GM23248 (cell line): ENCODE measurements around the gene LPGAT1. TPM values are rescaled to one million over a fixed set of nuclear protein-coding genes. Genes with fewer than 3 reads are reported as not detected.

Source experiments
- DNase-seq: peaks from one replicate; pipeline ENCODE4 v3.0.0-alpha.2; 2015
- H2AFZ ChIP-seq: fragments of 200-600 bp; sonication (generic); 2 replicates; pipeline ENCODE4 v1.6.1; 2016; ENCODE audit warnings: antibody characterized with exemption
- H3F3A ChIP-seq: fragments of 200-600 bp; sonication (generic); 2 replicates; pipeline ENCODE4 v1.6.1; 2016; ENCODE audit warnings: mild to moderate bottlenecking, antibody characterized with exemption, mixed run types; ENCODE audit not compliant: insufficient read depth
- H3K27ac ChIP-seq: fragments of 200-600 bp; sonication (generic); 2 replicates; pipeline ENCODE4 v1.5.1; 2016; ENCODE audit warnings: mild to moderate bottlenecking
- H3K27me3 ChIP-seq: fragments of 200-600 bp; sonication (generic); replicated peaks from 2 replicates; pipeline ENCODE4 v1.6.1; 2016; ENCODE audit warnings: mild to moderate bottlenecking; ENCODE audit not compliant: insufficient read depth
- H3K36me3 ChIP-seq: fragments of 200-600 bp; sonication (generic); 2 replicates; pipeline ENCODE4 v1.6.1; 2016; ENCODE audit warnings: low read depth, mild to moderate bottlenecking
- H3K4me1 ChIP-seq: fragments of 200-600 bp; sonication (generic); 2 replicates; pipeline ENCODE4 v1.6.1; 2016; ENCODE audit warnings: mild to moderate bottlenecking; ENCODE audit not compliant: insufficient read depth
- H3K4me2 ChIP-seq: fragments of 200-600 bp; sonication (generic); one replicate; pipeline ENCODE4 v1.6.1; 2016; ENCODE audit warnings: mild to moderate bottlenecking; ENCODE audit not compliant: unreplicated experiment
- H3K4me3 ChIP-seq: fragments of 200-600 bp; sonication (generic); 2 replicates; pipeline ENCODE4 v1.5.1; 2016; ENCODE audit warnings: mild to moderate bottlenecking
- H3K79me2 ChIP-seq: fragments of 200-600 bp; sonication (generic); 2 replicates; pipeline ENCODE4 v1.6.1; 2016; ENCODE audit warnings: mild to moderate bottlenecking; ENCODE audit not compliant: insufficient read depth
- H3K9ac ChIP-seq: fragments of 200-600 bp; sonication (generic); 2 replicates; pipeline ENCODE4 v1.6.1; 2016; ENCODE audit warnings: mild to moderate bottlenecking
- H3K9me2 ChIP-seq: fragments of 200-600 bp; sonication (generic); 2 replicates; pipeline ENCODE4 v1.6.1; 2016; ENCODE audit warnings: mixed run types, mild to moderate bottlenecking, moderate library complexity; ENCODE audit not compliant: insufficient read depth
- H3K9me3 ChIP-seq: fragments of 200-600 bp; sonication (generic); one replicate; pipeline ENCODE4 v1.6.1; 2017; ENCODE audit warnings: low read depth
- H4K20me1 ChIP-seq: fragments of 200-600 bp; sonication (generic); 2 replicates; pipeline ENCODE4 v1.6.0; 2016; ENCODE audit not compliant: insufficient read depth
- EZH2 ChIP-seq: fragments of 200-600 bp; sonication (generic); IDR thresholded peaks from 2 replicates; pipeline ENCODE4 v1.6.1; 2018; ENCODE audit warnings: antibody characterized with exemption, mild to moderate bottlenecking; ENCODE audit not compliant: insufficient read depth, poor library complexity, severe bottlenecking
- EZH2phosphoT487 ChIP-seq: fragments of 200-600 bp; sonication (generic); IDR thresholded peaks from 2 replicates; pipeline ENCODE4 v1.6.1; 2018; ENCODE audit warnings: antibody characterized with exemption, moderate library complexity, mild to moderate bottlenecking, low read depth; ENCODE audit not compliant: insufficient read depth
- WGBS, 2 experiments: methylation state at CpG; one replicate each; pipeline ENCODE4 v1.1.6; 2015 to 2017; ENCODE audit warnings: low lambda C conversion rate in 2 of 2, low coverage in 1 of 2; ENCODE audit errors: missing lambda C conversion rate in 2 of 2; 5-methylcytosine and 5-hydroxymethylcytosine counted together
- in situ Hi-C: fragments of 300-500 bp; cut with MboI; formaldehyde crosslinking; loops from 2 replicates; pipeline ENCODE4 v1.15.0; 2020
- polyA plus RNA-seq: library from polyadenylated mRNA; unstranded; fragments of >200 nt; fragmentation: Nextera tagmentation; extraction: Ambion mirVana; gene quantifications from 2 replicates; pipeline ENCODE4 v1.2.1, GENCODE V29; 2016
- total RNA-seq: library from RNA; depleted of rRNA; stranded (reverse); fragments of >200 nt; shearing (Covaris generic); gene quantifications from 2 replicates; pipeline ENCODE4 v1.2.3, GENCODE V29; 2014

Gene LPGAT1
- total and polyA plus RNA-seq, 2 experiments from 2014 or later: 13.5 to 62.4 TPM

GRCh38 chr1:211756471-211757020 is 74.0 kb downstream of the LPGAT1 start:
- Histone ChIP-seq H3K36me3 (peaks cover 5% of the 10 kb centered on the region; the same call in 1 of the 2 replicates), H4K20me1 (no peaks in the 10 kb centered on the region), H3K9ac (no peak overlapping the region), H3K4me3 (no peak overlapping the region), H3K79me2 (no peaks in the 10 kb centered on the region), H3K9me3 (no peaks in the 10 kb centered on the region), H3K27me3 (no peaks in the 10 kb centered on the region), H3K4me2 (no peak overlapping the region), H2AFZ (no peak overlapping the region), H3K27ac (no peak overlapping the region), H3K4me1 (no peaks in the 10 kb centered on the region), H3K9me2 (no peaks in the 10 kb centered on the region), H3F3A (no peaks in the 10 kb centered on the region)
- no peak for TF ChIP-seq EZH2phosphoT487
- TF ChIP-seq EZH2: no peak
- in situ Hi-C loops: no loop called here
- WGBS, 2 experiments: 96 to 97% methylated on average over 7 of the region's 7 CpGs
- DNase-seq: no peak

- Histone ChIP-seq H3K36me3 (peaks cover 17% of the 10 kb centered on the region; the same call in 1 of the 2 replicates), H2AFZ (no peak overlapping the region), H3K79me2 (no peaks in the 10 kb centered on the region), H3K27ac (no peak overlapping the region), H3K27me3 (no peaks in the 10 kb centered on the region), H3K9me3 (no peaks in the 10 kb centered on the region), H3K4me1 (no peaks in the 10 kb centered on the region), H3K9ac (no peak overlapping the region), H3K4me3 (no peak overlapping the region), H3K4me2 (no peak overlapping the region), H3F3A (no peaks in the 10 kb centered on the region), H3K9me2 (no peaks in the 10 kb centered on the region), H4K20me1 (no peaks in the 10 kb centered on the region)
- TF ChIP-seq EZH2phosphoT487: no peak
- TF ChIP-seq EZH2: no peak
- in situ Hi-C loops: no loop called here
- no peak for DNase-seq
- WGBS, 2 experiments: 79 to 85% methylated on average over 4 of the region's 4 CpGs
These were observed 76.8 kb downstream of the LPGAT1 start for GRCh38 chr1:211753649-211754251.

GRCh38 chr1:211752951-211753486 is 77.5 kb downstream of the LPGAT1 start:
- H2AFZ ChIP-seq: no peak overlapping the region
- no peaks in the 10 kb centered on the region for H3F3A ChIP-seq
- no peak overlapping the region for H3K9ac ChIP-seq
- no peak overlapping the region for H3K27ac ChIP-seq
- H3K4me1 ChIP-seq: no peaks in the 10 kb centered on the region
- H3K4me3 ChIP-seq: no peak overlapping the region
- WGBS, 2 experiments: 94 to 95% methylated on average over 2 of the region's 2 CpGs
- TF ChIP-seq EZH2 (no peak), EZH2phosphoT487 (no peak)
- no peak overlapping the region for H3K4me2 ChIP-seq
- H3K27me3 ChIP-seq: no peaks in the 10 kb centered on the region
- no peaks in the 10 kb centered on the region for H4K20me1 ChIP-seq
- H3K9me2 ChIP-seq: no peaks in the 10 kb centered on the region
- no peaks in the 10 kb centered on the region for H3K79me2 ChIP-seq
- in situ Hi-C loops: no loop called here
- DNase-seq: no peak
- no peaks in the 10 kb centered on the region for H3K9me3 ChIP-seq
- peaks cover 17% of the 10 kb centered on the region; the same call in 1 of the 2 replicates for H3K36me3 ChIP-seq

- Histone ChIP-seq H3K9me3 (no peaks in the 10 kb centered on the region), H3K36me3 (peaks cover 17% of the 10 kb centered on the region; the same call in 1 of the 2 replicates), H3K4me2 (no peak overlapping the region), H3F3A (no peaks in the 10 kb centered on the region), H3K9ac (no peak overlapping the region), H4K20me1 (no peaks in the 10 kb centered on the region), H2AFZ (no peak overlapping the region), H3K27ac (no peak overlapping the region), H3K4me1 (no peaks in the 10 kb centered on the region), H3K9me2 (no peaks in the 10 kb centered on the region), H3K79me2 (no peaks in the 10 kb centered on the region), H3K27me3 (no peaks in the 10 kb centered on the region), H3K4me3 (no peak overlapping the region)
- in situ Hi-C loops: no loop called here
- TF ChIP-seq EZH2phosphoT487 (no peak), EZH2 (no peak)
- 76 to 90% methylated on average over 4 of the region's 4 CpGs for WGBS, 2 experiments
- no peak for DNase-seq
These were observed 78.2 kb downstream of the LPGAT1 start for GRCh38 chr1:211752317-211752716.
